IMR-90 (cell line): Measurements from ENCODE around the gene TAF3. TPM values are rescaled to one million over a fixed set of nuclear protein-coding genes. Genes with fewer than 3 reads are reported as not detected.

ENCODE experiments used
- ATAC-seq: fragments of 200-7000 bp; cut with Tn5 transposase; 2 replicates; pipeline ENCODE4 v1.9.1; 2020; ENCODE audit warnings: low read depth, mild to moderate bottlenecking, moderate library complexity
- BruUV-seq: library from RNA; stranded (reverse); fragments of 400-500 nt; replicated peaks from 2 replicates; lab custom pipeline; 2021; lab: Mats Ljungman, UMichigan
- CTCF ChIA-PET: fragments of 300-600 bp; formaldehyde crosslinking; extraction: SDS; loops from one replicate; lab custom pipeline; 2021; ENCODE audit warnings: antibody characterized with exemption; lab: Yijun Ruan, JAX
- POLR2A ChIA-PET: fragments of 300-600 bp; sonication (Branson Sonifier 250); formaldehyde crosslinking; loops from one replicate; lab custom pipeline; 2022; ENCODE audit warnings: antibody characterized with exemption; ENCODE audit not compliant: unreplicated experiment; lab: Charles Lee
- DNase-seq: peaks from one replicate; pipeline ENCODE4 v3.0.0; 2013
- H2AFZ ChIP-seq: replicated peaks from 2 replicates; pipeline ENCODE3; 2013; ENCODE audit warnings: low read length, mild to moderate bottlenecking; ENCODE audit not compliant: poor library complexity
- H2AK5ac ChIP-seq: 2 replicates; pipeline ENCODE4 v1.6.1; 2013; ENCODE audit warnings: low read depth, low read length, inconsistent platforms
- H2AK9ac ChIP-seq: replicated peaks from 2 replicates; pipeline ENCODE3; 2013; ENCODE audit warnings: mild to moderate bottlenecking, low read depth, low read length, moderate library complexity; ENCODE audit not compliant: poor library complexity
- H2BK120ac ChIP-seq: 2 replicates; pipeline ENCODE4 v1.6.1; 2013; ENCODE audit warnings: low read depth, low read length, inconsistent platforms
- H2BK15ac ChIP-seq: 3 replicates; pipeline ENCODE4 v1.6.1; 2013; ENCODE audit warnings: low read depth, low read length, inconsistent platforms
- H2BK20ac ChIP-seq: 2 replicates; pipeline ENCODE4 v1.6.1; 2013; ENCODE audit warnings: low read depth, mild to moderate bottlenecking, inconsistent platforms, low read length, moderate library complexity
- H2BK5ac ChIP-seq: 2 replicates; pipeline ENCODE4 v1.6.1; 2013; ENCODE audit warnings: mild to moderate bottlenecking, low read depth, low read length, inconsistent platforms; ENCODE audit not compliant: poor library complexity, severe bottlenecking
- H3K14ac ChIP-seq: replicated peaks from 2 replicates; pipeline ENCODE4 v1.6.1; 2013; ENCODE audit warnings: low read depth, low read length, inconsistent platforms
- H3K18ac ChIP-seq: 2 replicates; pipeline ENCODE4 v1.6.1; 2013; ENCODE audit warnings: low read depth, low read length, control low read depth
- H3K23ac ChIP-seq: 2 replicates; pipeline ENCODE4 v1.6.1; 2013; ENCODE audit warnings: low read depth, low read length, inconsistent platforms
- H3K27ac ChIP-seq: 2 replicates; pipeline ENCODE4 v1.5.1; 2013; ENCODE audit warnings: mild to moderate bottlenecking, control low read depth, low read length; ENCODE audit not compliant: insufficient read depth
- H3K27me3 ChIP-seq: 2 replicates; pipeline ENCODE4 v1.6.1; 2013; ENCODE audit warnings: low read length; ENCODE audit not compliant: control insufficient read depth, insufficient read depth
- H3K36me3 ChIP-seq: 2 replicates; pipeline ENCODE4 v1.6.1; 2013; ENCODE audit warnings: low read length, mixed read lengths; ENCODE audit not compliant: control insufficient read depth, insufficient read depth
- H3K4ac ChIP-seq: 2 replicates; pipeline ENCODE4 v1.6.1; 2013; ENCODE audit warnings: low read depth, low read length, inconsistent platforms
- H3K4me1 ChIP-seq: 2 replicates; pipeline ENCODE4 v1.6.1; 2013; ENCODE audit warnings: low read length, mixed read lengths; ENCODE audit not compliant: control insufficient read depth, insufficient read depth
- H3K4me2 ChIP-seq: 2 replicates; pipeline ENCODE4 v1.6.1; 2013; ENCODE audit warnings: low read depth, mild to moderate bottlenecking, control low read depth, low read length, moderate library complexity
- H3K4me3 ChIP-seq: 2 replicates; pipeline ENCODE4 v1.5.1; 2013; ENCODE audit warnings: low read depth, mild to moderate bottlenecking, control low read depth, low read length, moderate library complexity; ENCODE audit not compliant: insufficient read depth
- H3K56ac ChIP-seq: 2 replicates; pipeline ENCODE4 v1.6.1; 2013; ENCODE audit warnings: low read length, inconsistent platforms; ENCODE audit not compliant: insufficient read depth; ENCODE audit errors: extremely low read depth
- H3K79me1 ChIP-seq, 2 experiments: 2 replicates each; pipeline ENCODE4 v1.6.1; 2013; ENCODE audit warnings: low read length in 2 of 2, inconsistent platforms in 1 of 2, low read depth in 1 of 2
- H3K9ac ChIP-seq: 2 replicates; pipeline ENCODE4 v1.6.1; 2013; ENCODE audit warnings: low read depth, low read length, control low read depth
- H3K9me1 ChIP-seq: 2 replicates; pipeline ENCODE4 v1.6.1; 2013; ENCODE audit warnings: low read length, inconsistent platforms; ENCODE audit not compliant: insufficient read depth
- H3K9me3 ChIP-seq: 2 replicates; pipeline ENCODE4 v1.6.1; 2013; ENCODE audit warnings: low read length; ENCODE audit not compliant: control insufficient read depth, insufficient read depth
- H4K20me1 ChIP-seq: 2 replicates; pipeline ENCODE4 v1.6.1; 2013; ENCODE audit warnings: low read length, inconsistent platforms; ENCODE audit not compliant: insufficient read depth
- H4K5ac ChIP-seq: 2 replicates; pipeline ENCODE4 v1.6.1; 2013; ENCODE audit warnings: mild to moderate bottlenecking, low read depth, low read length, control low read depth
- H4K8ac ChIP-seq, 2 experiments: 2 replicates each; pipeline ENCODE4 v1.6.1; 2013; ENCODE audit warnings: low read depth in 2 of 2, low read length in 2 of 2, control low read depth in 1 of 2, inconsistent platforms in 1 of 2
- H4K91ac ChIP-seq: 2 replicates; pipeline ENCODE4 v1.6.1; 2013; ENCODE audit warnings: low read depth, low read length, inconsistent platforms; ENCODE audit not compliant: insufficient read depth
- BHLHE40 ChIP-seq: fragments of 150-350 bp; IDR thresholded peaks from 2 replicates; pipeline ENCODE4 v1.6.1; 2016; ENCODE audit warnings: mild to moderate bottlenecking, low read depth, low read length
- CEBPB ChIP-seq: IDR thresholded peaks from 2 replicates; pipeline ENCODE4 v1.6.1; 2012; ENCODE audit warnings: low read depth, low read length, improper control_type of control experiment
- CHD1 ChIP-seq: IDR thresholded peaks from 2 replicates; pipeline ENCODE4 v1.6.1; 2012; ENCODE audit warnings: low read depth, low read length, improper control_type of control experiment
- FOS ChIP-seq: fragments of 150-350 bp; IDR thresholded peaks from 2 replicates; pipeline ENCODE4 v1.6.1; 2016; ENCODE audit warnings: low read depth, low read length
- MAFK ChIP-seq: IDR thresholded peaks from 2 replicates; pipeline ENCODE4 v1.6.1; 2012; ENCODE audit warnings: low read depth, low read length, improper control_type of control experiment
- MAZ ChIP-seq: IDR thresholded peaks from 2 replicates; pipeline ENCODE4 v1.6.1; 2012; ENCODE audit warnings: low read depth, mild to moderate bottlenecking, low read length, improper control_type of control experiment, moderate library complexity, borderline replicate concordance
- MXI1 ChIP-seq: IDR thresholded peaks from 2 replicates; pipeline ENCODE4 v1.6.1; 2012; ENCODE audit warnings: low read depth, mild to moderate bottlenecking, low read length, moderate library complexity, borderline replicate concordance
- POLR2A ChIP-seq: IDR thresholded peaks from 2 replicates; pipeline ENCODE4 v1.6.1; 2012; ENCODE audit warnings: mild to moderate bottlenecking, low read depth, low read length
- RAD21 ChIP-seq: IDR thresholded peaks from 2 replicates; pipeline ENCODE4 v1.6.1; 2012; ENCODE audit warnings: low read length, improper control_type of control experiment
- RCOR1 ChIP-seq: IDR thresholded peaks from 2 replicates; pipeline ENCODE4 v1.6.1; 2012; ENCODE audit warnings: mild to moderate bottlenecking, low read length, improper control_type of control experiment; ENCODE audit not compliant: insufficient replicate concordance
- RFX5 ChIP-seq: IDR thresholded peaks from 2 replicates; pipeline ENCODE4 v1.8.0; 2012; ENCODE audit warnings: low read depth, mild to moderate bottlenecking, low read length, moderate library complexity
- SMC3 ChIP-seq: fragments of 150-350 bp; IDR thresholded peaks from 2 replicates; pipeline ENCODE4 v1.6.1; 2016; ENCODE audit warnings: low read depth, mild to moderate bottlenecking, antibody characterized with exemption, low read length, moderate library complexity
- WGBS, 2 experiments: methylation state at CpG; one replicate each; pipeline versions ENCODE4 v1.1.5 to v1.1.7; 2013; ENCODE audit warnings: missing lambda C conversion rate in 2 of 2; ENCODE audit not compliant: insufficient read length in 1 of 2; ENCODE audit errors: extremely low coverage in 2 of 2; 5-methylcytosine and 5-hydroxymethylcytosine counted together
- dilution Hi-C: fragments of 300-500 bp; cut with HindIII; formaldehyde crosslinking; loops from one replicate; pipeline ENCODE4 v1.14.3; 2018; ENCODE audit warnings: low sequenced_read_pairs; ENCODE audit not compliant: unreplicated experiment
- in situ Hi-C: fragments of 300-500 bp; cut with MboI; formaldehyde crosslinking; loops from 3 replicates; pipeline ENCODE4 v1.14.3; 2019; ENCODE audit warnings: low sequenced_read_pairs, inconsistent platforms, mixed read lengths
- intact Hi-C: fragments of 100-400 bp; cut with micrococcal nuclease; formaldehyde crosslinking; loops from 2 replicates; pipeline ENCODE4 v1.10.0; 2022
- polyA plus RNA-seq, 3 experiments: library from polyadenylated mRNA; depleted of rRNA; stranded (reverse); fragments of >200 nt; gene quantifications; 2 replicates each; pipeline ENCODE4 v1.2.3, GENCODE V29; 2012; ENCODE audit warnings: low replicate concordance in 1 of 3
- total RNA-seq: library from RNA; depleted of rRNA; stranded (reverse); fragments of >200 nt; gene quantifications from 2 replicates; pipeline ENCODE4 v1.2.3, GENCODE V29; 2012
- TF ChIP-seq, protein P1 (sequence below): fragments of 150-350 bp; IDR thresholded peaks from 2 replicates; pipeline ENCODE4 v1.6.1; 2016; ENCODE audit warnings: low read depth, mild to moderate bottlenecking, low read length, moderate library complexity, borderline replicate concordance
- TF ChIP-seq, protein P2 (sequence below): fragments of 150-350 bp; IDR thresholded peaks from 2 replicates; pipeline ENCODE4 v1.6.1; 2017; ENCODE audit warnings: mild to moderate bottlenecking, antibody characterized with exemption, low read length, low read depth
- TF ChIP-seq, protein P3 (sequence below): conservative IDR thresholded peaks from 2 replicates; pipeline ENCODE4 v1.5.1; 2012; ENCODE audit warnings: mild to moderate bottlenecking, low read depth, low read length, improper control_type of control experiment

Gene TAF3
- total and polyA plus RNA-seq, 2 of the 4 experiments (the other 2 are of a cell fraction): 1.4 to 2.3 TPM

DNA sequence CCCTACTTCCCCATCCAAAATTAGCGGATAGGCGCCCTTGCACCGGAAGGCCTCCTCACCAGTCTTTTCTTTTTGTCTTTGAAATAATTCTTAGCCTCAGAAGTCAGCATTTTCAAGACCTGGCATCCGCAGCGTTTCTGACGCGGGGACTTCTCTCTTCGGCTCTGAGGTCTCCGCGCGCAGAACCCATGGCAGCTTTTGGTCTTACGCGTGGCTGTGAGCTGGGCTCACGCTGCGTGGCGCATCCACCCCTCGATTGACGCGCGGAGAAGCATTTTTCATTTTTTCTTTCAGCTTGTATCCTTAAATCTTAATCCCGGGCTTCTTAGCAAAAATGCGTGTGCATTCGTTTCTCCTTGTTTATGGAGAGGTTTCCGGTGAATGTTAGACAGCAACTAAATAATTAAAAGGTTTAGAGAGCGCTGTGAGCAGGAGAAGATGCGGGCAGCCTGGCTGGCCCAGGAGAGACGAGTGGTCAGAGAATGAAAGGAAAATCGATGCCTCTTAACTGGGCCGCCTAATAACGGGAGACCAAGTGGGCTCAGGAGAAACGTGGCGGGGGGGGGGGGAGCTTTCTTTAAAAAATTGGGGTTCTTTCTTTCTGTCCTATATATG, 234.1 kb downstream of the TAF3 start:
- dilution Hi-C loops: no loop called here
- POLR2A ChIA-PET: interaction anchor here (0.6 kb wide), 1 partner anchor 1149 kb away, joined by 4 read pairs; no protein-coding TSS in a partner anchor

More for the DNA sequence above, 234.1 kb downstream of the TAF3 start:
- Histone ChIP-seq H2BK15ac (no peak overlapping the region), H2AFZ (no peak overlapping the region), H4K8ac (no peak overlapping the region), H2BK120ac (no peak overlapping the region), H3K9me1 (no peaks in the 10 kb centered on the region), H3K4me1 (no peaks in the 10 kb centered on the region; the same call in 1 of the 2 replicates), H2BK20ac (no peak overlapping the region), H3K56ac (no peak overlapping the region), H2BK5ac (no peak overlapping the region), H3K36me3 (no peaks in the 10 kb centered on the region), H2AK9ac (no peak overlapping the region), H4K20me1 (no peaks in the 10 kb centered on the region), H3K4me2 (no peak overlapping the region), H3K9ac (no peak overlapping the region), H3K14ac (no peak overlapping the region), H3K18ac (no peak overlapping the region), H3K23ac (no peak overlapping the region), H4K5ac (no peak overlapping the region), H3K79me1 (no peaks in the 10 kb centered on the region), H3K4me3 (no peak overlapping the region), H3K4ac (no peak overlapping the region), H3K27ac (no peak overlapping the region), H4K91ac (no peak overlapping the region), H3K27me3 (peaks cover 91% of the 10 kb centered on the region), H3K9me3 (peaks cover 4% of the 10 kb centered on the region; the same call in 1 of the 2 replicates), H2AK5ac (no peak overlapping the region)
- in situ Hi-C loops (no loop called here), intact Hi-C loops (loop anchor here (2.0 to 5.0 kb wide), 3 partner anchors 165 to 1156 kb away; no protein-coding TSS in a partner anchor)
- CTCF ChIA-PET: interaction anchor here (0.6 to 0.8 kb wide), 3 partner anchors 19 to 1348 kb away, joined by 3 to 4 read pairs (median 3); no protein-coding TSS in a partner anchor
- ATAC-seq (no peak), DNase-seq (no peak)
- no peak for TF ChIP-seq POLR2A
- TF ChIP-seq, protein P1, sequence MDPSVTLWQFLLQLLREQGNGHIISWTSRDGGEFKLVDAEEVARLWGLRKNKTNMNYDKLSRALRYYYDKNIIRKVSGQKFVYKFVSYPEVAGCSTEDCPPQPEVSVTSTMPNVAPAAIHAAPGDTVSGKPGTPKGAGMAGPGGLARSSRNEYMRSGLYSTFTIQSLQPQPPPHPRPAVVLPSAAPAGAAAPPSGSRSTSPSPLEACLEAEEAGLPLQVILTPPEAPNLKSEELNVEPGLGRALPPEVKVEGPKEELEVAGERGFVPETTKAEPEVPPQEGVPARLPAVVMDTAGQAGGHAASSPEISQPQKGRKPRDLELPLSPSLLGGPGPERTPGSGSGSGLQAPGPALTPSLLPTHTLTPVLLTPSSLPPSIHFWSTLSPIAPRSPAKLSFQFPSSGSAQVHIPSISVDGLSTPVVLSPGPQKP: no peak
- TF ChIP-seq MAZ: no peak
- no peak for TF ChIP-seq RAD21
- TF ChIP-seq MAFK: no peak
- no peak for TF ChIP-seq MXI1
- no peak for TF ChIP-seq CEBPB
- TF ChIP-seq SMC3: no peak
- TF ChIP-seq, protein P2, sequence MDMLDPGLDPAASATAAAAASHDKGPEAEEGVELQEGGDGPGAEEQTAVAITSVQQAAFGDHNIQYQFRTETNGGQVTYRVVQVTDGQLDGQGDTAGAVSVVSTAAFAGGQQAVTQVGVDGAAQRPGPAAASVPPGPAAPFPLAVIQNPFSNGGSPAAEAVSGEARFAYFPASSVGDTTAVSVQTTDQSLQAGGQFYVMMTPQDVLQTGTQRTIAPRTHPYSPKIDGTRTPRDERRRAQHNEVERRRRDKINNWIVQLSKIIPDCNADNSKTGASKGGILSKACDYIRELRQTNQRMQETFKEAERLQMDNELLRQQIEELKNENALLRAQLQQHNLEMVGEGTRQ: no peak
- TF ChIP-seq RCOR1: no peak
- no peak for TF ChIP-seq RFX5
- no peak for TF ChIP-seq FOS
- no peak for TF ChIP-seq BHLHE40
- TF ChIP-seq CHD1: no peak
- TF ChIP-seq, protein P3, sequence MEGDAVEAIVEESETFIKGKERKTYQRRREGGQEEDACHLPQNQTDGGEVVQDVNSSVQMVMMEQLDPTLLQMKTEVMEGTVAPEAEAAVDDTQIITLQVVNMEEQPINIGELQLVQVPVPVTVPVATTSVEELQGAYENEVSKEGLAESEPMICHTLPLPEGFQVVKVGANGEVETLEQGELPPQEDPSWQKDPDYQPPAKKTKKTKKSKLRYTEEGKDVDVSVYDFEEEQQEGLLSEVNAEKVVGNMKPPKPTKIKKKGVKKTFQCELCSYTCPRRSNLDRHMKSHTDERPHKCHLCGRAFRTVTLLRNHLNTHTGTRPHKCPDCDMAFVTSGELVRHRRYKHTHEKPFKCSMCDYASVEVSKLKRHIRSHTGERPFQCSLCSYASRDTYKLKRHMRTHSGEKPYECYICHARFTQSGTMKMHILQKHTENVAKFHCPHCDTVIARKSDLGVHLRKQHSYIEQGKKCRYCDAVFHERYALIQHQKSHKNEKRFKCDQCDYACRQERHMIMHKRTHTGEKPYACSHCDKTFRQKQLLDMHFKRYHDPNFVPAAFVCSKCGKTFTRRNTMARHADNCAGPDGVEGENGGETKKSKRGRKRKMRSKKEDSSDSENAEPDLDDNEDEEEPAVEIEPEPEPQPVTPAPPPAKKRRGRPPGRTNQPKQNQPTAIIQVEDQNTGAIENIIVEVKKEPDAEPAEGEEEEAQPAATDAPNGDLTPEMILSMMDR: no peak
- no TSS peak for BruUV-seq
- 24% methylated on average over 3 of the region's 32 CpGs; no CpG with 5 or more reads in 1 of the 2 experiments for WGBS, 2 experiments
